ENCODE results near the gene RTKN. TPM values are rescaled to one million over a fixed set of nuclear protein-coding genes. Genes with fewer than 3 reads are reported as not detected.

The RTKN gene
- total and polyA plus RNA-seq, 9 of the 15 experiments (the other 6 are each of a cell fraction or from before 2014, with no cell fraction given): 0.14 to 6.9 (median 3.6) TPM

GRCh38 chr2:74440378-74441169 is 1.2 kb downstream of the RTKN start (continued):
- TF ChIP-seq RNF219 (CRISPR knock-in tag; IDR thresholded peaks at IDR 0.05) (no peak), ZNF384 (IDR thresholded peaks at IDR 0.05; ENCODE audit: low read depth, low read length) (no peak), ZNF274 (IDR thresholded peaks at IDR 0.05; ENCODE audit: borderline replicate concordance, low read depth, low read length) (no peak), PHB (CRISPR knock-in tag; IDR thresholded peaks at IDR 0.05) (no peak), TBP (optimal IDR thresholded peaks at IDR 0.05; ENCODE audit: low read depth, low read length) (peak; percentile 34), ELF2 (CRISPR knock-in tag; IDR thresholded peaks at IDR 0.05) (no peak), NR1H2 (CRISPR knock-in tag; IDR thresholded peaks at IDR 0.05) (no peak), CREM (IDR thresholded peaks at IDR 0.05; ENCODE audit: low read depth) (peak; percentile 45; the same call in 1 of the 2 replicates), MEIS2 (IDR thresholded peaks at IDR 0.05; ENCODE audit: partially characterized antibody) (peak; percentile 6), ZBTB7A (IDR thresholded peaks at IDR 0.05; ENCODE audit: borderline replicate concordance, control insufficient read depth, low read depth, low read length) (peak; percentile 90), HMGN3 (IDR thresholded peaks at IDR 0.05; ENCODE audit: borderline replicate concordance, extremely low read depth, insufficient read length, low read depth, low read length) (peak; percentile 87), BMI1 (IDR thresholded peaks at IDR 0.05; ENCODE audit: low read length) (no peak), KLF6 (CRISPR knock-in tag; IDR thresholded peaks at IDR 0.05; ENCODE audit: borderline replicate concordance) (no peak), CBX8 (IDR thresholded peaks at IDR 0.05; ENCODE audit: borderline replicate concordance, extremely low read depth, low read depth, low read length, poor library complexity, severe bottlenecking) (no peak), MTF1 (CRISPR knock-in tag; IDR thresholded peaks at IDR 0.05; ENCODE audit: borderline replicate concordance) (no peak), USF2 (CRISPR knock-in tag; IDR thresholded peaks at IDR 0.05) (no peak)

All from K562 (cell line).